Measurements from ENCODE around the gene GAS6.

DNA sequence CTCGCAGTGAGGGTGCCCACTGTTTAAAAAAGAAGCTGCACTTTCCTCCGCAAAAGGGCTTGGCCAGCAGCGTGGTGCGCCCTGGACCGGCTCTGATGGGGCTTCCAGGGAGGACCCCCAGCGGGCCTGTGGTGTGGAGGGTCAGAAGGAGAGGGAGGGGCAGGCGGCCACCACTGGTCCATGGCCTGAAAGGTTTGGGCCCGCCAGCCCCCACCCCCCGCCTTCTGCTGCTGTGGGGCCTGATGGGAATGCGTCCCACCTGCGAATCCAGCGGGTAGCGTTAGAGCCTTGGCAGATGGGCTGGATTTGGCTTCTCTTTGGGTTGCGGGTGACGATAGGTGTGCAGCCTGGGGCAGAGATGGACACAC lies 70.2 kb downstream of the GAS6 start:
- no peak for TF ChIP-seq EZH2phosphoT487 (IDR thresholded peaks at IDR 0.05; ENCODE audit: low read length)
- TF ChIP-seq, protein P1, sequence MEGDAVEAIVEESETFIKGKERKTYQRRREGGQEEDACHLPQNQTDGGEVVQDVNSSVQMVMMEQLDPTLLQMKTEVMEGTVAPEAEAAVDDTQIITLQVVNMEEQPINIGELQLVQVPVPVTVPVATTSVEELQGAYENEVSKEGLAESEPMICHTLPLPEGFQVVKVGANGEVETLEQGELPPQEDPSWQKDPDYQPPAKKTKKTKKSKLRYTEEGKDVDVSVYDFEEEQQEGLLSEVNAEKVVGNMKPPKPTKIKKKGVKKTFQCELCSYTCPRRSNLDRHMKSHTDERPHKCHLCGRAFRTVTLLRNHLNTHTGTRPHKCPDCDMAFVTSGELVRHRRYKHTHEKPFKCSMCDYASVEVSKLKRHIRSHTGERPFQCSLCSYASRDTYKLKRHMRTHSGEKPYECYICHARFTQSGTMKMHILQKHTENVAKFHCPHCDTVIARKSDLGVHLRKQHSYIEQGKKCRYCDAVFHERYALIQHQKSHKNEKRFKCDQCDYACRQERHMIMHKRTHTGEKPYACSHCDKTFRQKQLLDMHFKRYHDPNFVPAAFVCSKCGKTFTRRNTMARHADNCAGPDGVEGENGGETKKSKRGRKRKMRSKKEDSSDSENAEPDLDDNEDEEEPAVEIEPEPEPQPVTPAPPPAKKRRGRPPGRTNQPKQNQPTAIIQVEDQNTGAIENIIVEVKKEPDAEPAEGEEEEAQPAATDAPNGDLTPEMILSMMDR (IDR thresholded peaks at IDR 0.05; ENCODE audit: low read length) = no peak
